WTC11 (cell line): Measurements from ENCODE around the gene MEX3B.
"Not testable (repeated sequence)": the region's sequence is repeated elsewhere in the genome, so short reads cannot be mapped to it uniquely, and the experiment has no call there.

Experiments used
- ESRRA ChIP-seq: sonication (generic); formaldehyde crosslinking; IDR thresholded peaks from 2 replicates; pipeline ENCODE4 v1.8.1; 2022; ENCODE audit warnings: mild to moderate bottlenecking, missing genetic modification reagents, borderline replicate concordance
- SP1 ChIP-seq: sonication (generic); formaldehyde crosslinking; conservative IDR thresholded peaks from 2 replicates; pipeline ENCODE4 v1.8.1; 2022; ENCODE audit warnings: missing genetic modification reagents
- ZNF423 ChIP-seq: fragments of 250-450 bp; sonication (Bioruptor Pico); IDR thresholded peaks from 2 replicates; pipeline ENCODE4 v2.1.2; 2022; ENCODE audit warnings: mild to moderate bottlenecking, moderate library complexity
- TF ChIP-seq, protein P1 (sequence below): sonication (generic); formaldehyde crosslinking; IDR thresholded peaks from 2 replicates; pipeline ENCODE4 v1.8.1; 2023; ENCODE audit warnings: mild to moderate bottlenecking, missing genetic modification reagents
- TF ChIP-seq, protein P2 (sequence below): fragments of 200-600 bp; IDR thresholded peaks from 2 replicates; pipeline ENCODE4 v1.8.0; 2022; ENCODE audit warnings: antibody characterized with exemption
- TF ChIP-seq, protein P3 (sequence below): sonication (generic); formaldehyde crosslinking; IDR thresholded peaks from 2 replicates; pipeline ENCODE4 v1.8.0; 2022; ENCODE audit warnings: mild to moderate bottlenecking, missing genetic modification reagents

DNA sequence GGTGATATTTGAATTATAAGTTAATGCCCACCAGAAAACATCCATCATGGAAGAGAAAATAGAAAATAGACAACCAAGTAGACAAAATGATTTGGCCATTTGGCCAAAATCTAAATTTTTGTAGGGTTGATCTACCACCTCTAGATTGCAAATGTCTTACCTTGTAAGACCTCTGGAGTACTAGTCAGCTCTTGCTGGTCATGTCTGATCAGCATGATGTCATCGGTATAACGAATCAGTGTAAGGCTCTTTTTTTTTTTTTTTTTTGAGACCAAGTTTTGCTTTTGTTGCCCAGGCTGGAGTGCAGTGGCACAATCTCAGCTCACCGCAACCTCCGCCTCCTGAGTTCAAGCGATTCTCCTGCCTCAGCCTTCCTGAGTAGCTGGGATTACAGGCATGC, 17.7 kb downstream of the MEX3B start:
- TF ChIP-seq, protein P1, sequence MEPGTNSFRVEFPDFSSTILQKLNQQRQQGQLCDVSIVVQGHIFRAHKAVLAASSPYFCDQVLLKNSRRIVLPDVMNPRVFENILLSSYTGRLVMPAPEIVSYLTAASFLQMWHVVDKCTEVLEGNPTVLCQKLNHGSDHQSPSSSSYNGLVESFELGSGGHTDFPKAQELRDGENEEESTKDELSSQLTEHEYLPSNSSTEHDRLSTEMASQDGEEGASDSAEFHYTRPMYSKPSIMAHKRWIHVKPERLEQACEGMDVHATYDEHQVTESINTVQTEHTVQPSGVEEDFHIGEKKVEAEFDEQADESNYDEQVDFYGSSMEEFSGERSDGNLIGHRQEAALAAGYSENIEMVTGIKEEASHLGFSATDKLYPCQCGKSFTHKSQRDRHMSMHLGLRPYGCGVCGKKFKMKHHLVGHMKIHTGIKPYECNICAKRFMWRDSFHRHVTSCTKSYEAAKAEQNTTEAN (CRISPR knock-in tag), result not testable (repeated sequence)
- TF ChIP-seq, protein P2, sequence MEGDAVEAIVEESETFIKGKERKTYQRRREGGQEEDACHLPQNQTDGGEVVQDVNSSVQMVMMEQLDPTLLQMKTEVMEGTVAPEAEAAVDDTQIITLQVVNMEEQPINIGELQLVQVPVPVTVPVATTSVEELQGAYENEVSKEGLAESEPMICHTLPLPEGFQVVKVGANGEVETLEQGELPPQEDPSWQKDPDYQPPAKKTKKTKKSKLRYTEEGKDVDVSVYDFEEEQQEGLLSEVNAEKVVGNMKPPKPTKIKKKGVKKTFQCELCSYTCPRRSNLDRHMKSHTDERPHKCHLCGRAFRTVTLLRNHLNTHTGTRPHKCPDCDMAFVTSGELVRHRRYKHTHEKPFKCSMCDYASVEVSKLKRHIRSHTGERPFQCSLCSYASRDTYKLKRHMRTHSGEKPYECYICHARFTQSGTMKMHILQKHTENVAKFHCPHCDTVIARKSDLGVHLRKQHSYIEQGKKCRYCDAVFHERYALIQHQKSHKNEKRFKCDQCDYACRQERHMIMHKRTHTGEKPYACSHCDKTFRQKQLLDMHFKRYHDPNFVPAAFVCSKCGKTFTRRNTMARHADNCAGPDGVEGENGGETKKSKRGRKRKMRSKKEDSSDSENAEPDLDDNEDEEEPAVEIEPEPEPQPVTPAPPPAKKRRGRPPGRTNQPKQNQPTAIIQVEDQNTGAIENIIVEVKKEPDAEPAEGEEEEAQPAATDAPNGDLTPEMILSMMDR, result not testable (repeated sequence)
- not testable (repeated sequence) for TF ChIP-seq ZNF423, ESRRA, SP1 (CRISPR knock-in tag)
- TF ChIP-seq, protein P3, sequence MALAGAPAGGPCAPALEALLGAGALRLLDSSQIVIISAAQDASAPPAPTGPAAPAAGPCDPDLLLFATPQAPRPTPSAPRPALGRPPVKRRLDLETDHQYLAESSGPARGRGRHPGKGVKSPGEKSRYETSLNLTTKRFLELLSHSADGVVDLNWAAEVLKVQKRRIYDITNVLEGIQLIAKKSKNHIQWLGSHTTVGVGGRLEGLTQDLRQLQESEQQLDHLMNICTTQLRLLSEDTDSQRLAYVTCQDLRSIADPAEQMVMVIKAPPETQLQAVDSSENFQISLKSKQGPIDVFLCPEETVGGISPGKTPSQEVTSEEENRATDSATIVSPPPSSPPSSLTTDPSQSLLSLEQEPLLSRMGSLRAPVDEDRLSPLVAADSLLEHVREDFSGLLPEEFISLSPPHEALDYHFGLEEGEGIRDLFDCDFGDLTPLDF (CRISPR knock-in tag), result not testable (repeated sequence)
